GM19239 (cell line): ENCODE results near the gene STPG1.

ENCODE experiments used
- DNase-seq: peaks from one replicate; pipeline ENCODE4 v3.0.0; 2011; ENCODE audit warnings: low spot score; ENCODE audit not compliant: insufficient read length
- FAIRE-seq: peaks from 2 replicates; lab custom pipeline; 2011; peaks lifted over from hg19 to GRCh38; lab: Jason Lieb, UNC

STPG1 gene

GRCh38 chr1:24374891-24375786 lies 38.4 kb downstream of the STPG1 start:
- DNase-seq = no peak
- no peak for FAIRE-seq

GRCh38 chr1:24373710-24374109 lies 39.9 kb downstream of the STPG1 start:
- no peak for FAIRE-seq

GRCh38 chr1:24373044-24373443 lies 40.5 kb downstream of the STPG1 start:
- peak; percentile 58 for FAIRE-seq
- no peak for DNase-seq

More at GRCh38 chr1:24373710-24374109, 39.9 kb downstream of the STPG1 start:
- no peak for DNase-seq

- no peak for DNase-seq
- FAIRE-seq = no peak
These were observed 43.8 kb downstream of the STPG1 start for GRCh38 chr1:24369801-24370200.

GRCh38 chr1:24369199-24369598 lies 44.4 kb downstream of the STPG1 start:
- no peak for FAIRE-seq
- no peak for DNase-seq

GRCh38 chr1:24366707-24367106 lies 46.9 kb downstream of the STPG1 start:
- no peak for DNase-seq
- no peak for FAIRE-seq

GRCh38 chr1:24364975-24365678 lies 48.5 kb downstream of the STPG1 start:
- DNase-seq (peak; percentile 49), FAIRE-seq (no peak)

- FAIRE-seq = no peak
These were observed 49.0 kb downstream of the STPG1 start for GRCh38 chr1:24364605-24364974.

GRCh38 chr1:24363994-24364393 lies 49.6 kb downstream of the STPG1 start:
- no peak for FAIRE-seq
- no peak for DNase-seq

More at GRCh38 chr1:24364605-24364974, 49.0 kb downstream of the STPG1 start:
- DNase-seq = no peak

GRCh38 chr1:24362982-24363614 lies 50.5 kb downstream of the STPG1 start:
- FAIRE-seq = no peak
- DNase-seq = no peak

GRCh38 chr1:24362396-24362795 lies 51.2 kb downstream of the STPG1 start:
- DNase-seq (no peak), FAIRE-seq (no peak)

GRCh38 chr1:24361811-24362210 lies 51.8 kb downstream of the STPG1 start:
- DNase-seq = no peak
- no peak for FAIRE-seq

- DNase-seq = no peak
- FAIRE-seq = no peak
These were observed 52.9 kb downstream of the STPG1 start for GRCh38 chr1:24360681-24361080.

- DNase-seq (no peak), FAIRE-seq (no peak)
These were observed 56.5 kb downstream of the STPG1 start for GRCh38 chr1:24357038-24357437.

- DNase-seq = no peak
- no peak for FAIRE-seq
These were observed 58.1 kb downstream of the STPG1 start for GRCh38 chr1:24355466-24355865.

- FAIRE-seq = no peak
- no peak for DNase-seq
These were observed 60.2 kb downstream of the STPG1 start for GRCh38 chr1:24353292-24353891.

GRCh38 chr1:24351918-24352627 lies 61.5 kb downstream of the STPG1 start:
- DNase-seq (no peak), FAIRE-seq (no peak)

GRCh38 chr1:24351247-24351646 lies 62.3 kb downstream of the STPG1 start:
- FAIRE-seq = peak; percentile 77
- peak; percentile 59 for DNase-seq

- no peak for FAIRE-seq
- DNase-seq = no peak
These were observed 63.7 kb downstream of the STPG1 start for GRCh38 chr1:24349891-24350290.

GRCh38 chr1:24348196-24348595 lies 65.4 kb downstream of the STPG1 start:
- no peak for FAIRE-seq

More at GRCh38 chr1:24348196-24348595, 65.4 kb downstream of the STPG1 start:
- DNase-seq = no peak
